ENCODE measurements around the gene MLH1.

DNA sequence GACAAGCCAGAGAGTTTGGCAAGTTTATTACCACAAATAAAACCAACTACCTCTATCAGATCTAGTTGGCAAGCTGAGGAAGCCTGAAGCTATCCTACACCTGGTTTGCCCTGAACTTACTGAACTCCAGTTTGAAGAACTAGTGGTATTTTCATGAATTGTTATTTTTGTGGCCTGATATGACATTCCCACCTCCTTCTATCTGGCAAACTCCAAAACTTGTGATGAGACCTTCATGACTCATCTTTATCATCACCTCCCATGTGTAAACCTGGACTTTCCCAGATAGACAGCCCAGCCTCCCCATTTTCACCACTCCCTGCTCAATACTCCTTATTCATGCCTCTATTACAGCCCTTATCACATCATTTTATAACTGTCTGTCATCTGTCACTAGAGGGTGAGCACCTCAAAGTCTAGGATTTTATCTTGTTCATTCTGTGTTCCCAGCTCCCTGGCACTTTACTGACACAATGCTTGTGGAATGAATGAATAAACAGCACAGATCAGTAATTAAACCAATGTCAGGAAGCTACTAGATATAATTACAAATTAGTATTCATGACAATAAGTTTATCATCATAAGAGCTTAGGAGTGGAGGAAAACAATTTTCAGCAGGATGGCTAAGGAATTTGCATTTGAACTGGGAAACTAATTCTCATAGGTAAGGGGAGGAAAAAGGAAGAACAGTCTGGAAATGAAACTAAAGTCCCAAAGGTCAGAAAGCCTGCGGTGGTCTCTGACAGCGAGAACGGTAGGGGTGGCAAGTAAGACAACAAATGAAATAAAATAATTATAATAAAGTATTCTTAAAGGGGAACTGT lies 35.2 kb upstream of the MLH1 start:
- TF ChIP-seq EZH2 (IDR thresholded peaks at IDR 0.05; ENCODE audit: insufficient read depth, poor library complexity, severe bottlenecking) (no peak), EZH2phosphoT487 (IDR thresholded peaks at IDR 0.05; ENCODE audit: insufficient read depth, low read depth) (no peak)

Measured in GM23248 (cell line).